ENCODE measurements around the gene MGAT5B. TPM values are rescaled to one million over a fixed set of nuclear protein-coding genes. Genes with fewer than 3 reads are reported as not detected.

The MGAT5B gene
- total RNA-seq, 1 donor from 2014 or later = 7.4 TPM

DNA sequence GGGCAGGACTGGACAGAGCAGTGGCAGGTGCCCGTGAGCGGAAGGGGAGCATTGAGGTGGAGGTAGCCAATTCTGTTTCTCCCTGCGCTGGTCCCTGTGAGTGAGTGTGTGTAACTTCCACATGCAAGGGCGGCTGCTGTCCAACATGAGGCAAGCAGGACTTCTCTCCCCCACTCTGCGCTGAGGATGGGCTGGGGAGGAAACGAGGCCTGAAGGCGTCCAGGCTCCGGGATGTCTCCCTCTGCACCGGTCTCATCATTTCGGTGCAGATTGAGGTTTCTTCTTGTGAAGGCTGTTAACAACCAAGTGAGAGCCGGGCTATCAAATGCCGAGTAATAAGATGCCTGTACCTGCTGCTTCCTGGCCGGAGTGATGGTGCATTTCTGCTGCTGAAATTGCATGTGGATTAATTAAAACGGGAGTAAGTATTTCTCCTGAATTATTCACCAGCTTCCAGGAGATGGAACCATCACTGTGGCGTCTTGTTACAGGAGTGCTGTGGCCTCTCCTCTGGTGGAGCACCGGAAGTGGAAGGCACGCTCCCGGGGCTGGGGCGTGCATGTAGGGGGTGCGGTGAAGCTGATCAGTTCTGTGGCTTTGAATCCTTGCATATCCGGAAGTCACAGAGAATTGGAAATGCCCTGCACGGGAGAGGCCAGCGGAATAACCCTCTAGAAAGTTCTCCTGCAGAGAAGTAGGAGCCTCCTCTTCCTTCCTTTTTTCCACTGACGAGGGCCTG, 41.7 kb upstream of the MGAT5B start:
- ChIA-PET CTCF (no interaction called here), POLR2A (no interaction called here)
- no peaks in the 10 kb centered on the region for H3K4me1 Mint-ChIP-seq
- DNase-seq (no peak), ATAC-seq (ENCODE audit: low read depth) (no peak)
- no peaks in the 10 kb centered on the region for H3K36me3 Mint-ChIP-seq (ENCODE audit: low read depth)
- TF ChIP-seq, protein P1, sequence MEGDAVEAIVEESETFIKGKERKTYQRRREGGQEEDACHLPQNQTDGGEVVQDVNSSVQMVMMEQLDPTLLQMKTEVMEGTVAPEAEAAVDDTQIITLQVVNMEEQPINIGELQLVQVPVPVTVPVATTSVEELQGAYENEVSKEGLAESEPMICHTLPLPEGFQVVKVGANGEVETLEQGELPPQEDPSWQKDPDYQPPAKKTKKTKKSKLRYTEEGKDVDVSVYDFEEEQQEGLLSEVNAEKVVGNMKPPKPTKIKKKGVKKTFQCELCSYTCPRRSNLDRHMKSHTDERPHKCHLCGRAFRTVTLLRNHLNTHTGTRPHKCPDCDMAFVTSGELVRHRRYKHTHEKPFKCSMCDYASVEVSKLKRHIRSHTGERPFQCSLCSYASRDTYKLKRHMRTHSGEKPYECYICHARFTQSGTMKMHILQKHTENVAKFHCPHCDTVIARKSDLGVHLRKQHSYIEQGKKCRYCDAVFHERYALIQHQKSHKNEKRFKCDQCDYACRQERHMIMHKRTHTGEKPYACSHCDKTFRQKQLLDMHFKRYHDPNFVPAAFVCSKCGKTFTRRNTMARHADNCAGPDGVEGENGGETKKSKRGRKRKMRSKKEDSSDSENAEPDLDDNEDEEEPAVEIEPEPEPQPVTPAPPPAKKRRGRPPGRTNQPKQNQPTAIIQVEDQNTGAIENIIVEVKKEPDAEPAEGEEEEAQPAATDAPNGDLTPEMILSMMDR (IDR thresholded peaks at IDR 0.05) = no peak
- intact Hi-C loops (cut with micrococcal nuclease) = no loop called here
- no peaks in the 10 kb centered on the region for H3K9me3 Mint-ChIP-seq
- H3K27me3 Mint-ChIP-seq = peaks cover 9% of the 10 kb centered on the region
- H3K4me3 Mint-ChIP-seq = no peak overlapping the region
- no peak overlapping the region for H3K27ac Mint-ChIP-seq

DNA sequence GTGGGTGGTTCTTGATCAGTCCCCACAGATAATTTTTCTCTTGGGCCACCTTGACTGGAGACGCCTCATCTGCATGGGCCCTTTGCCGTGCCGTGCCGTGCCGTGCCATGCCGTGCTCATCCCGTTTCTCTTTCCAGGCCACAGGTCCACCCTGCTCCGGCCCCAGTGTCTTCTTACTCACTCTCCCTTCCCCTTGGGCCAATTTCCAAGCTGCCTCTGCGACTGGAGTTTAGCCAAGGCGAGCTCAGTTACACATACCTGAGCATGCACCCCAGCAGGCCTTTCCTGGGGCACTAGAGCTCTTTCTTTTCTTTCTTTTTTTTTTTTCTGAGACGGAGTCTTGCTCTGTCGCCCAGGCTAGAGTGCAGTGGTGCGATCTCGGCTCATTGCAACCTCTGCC, 40.5 kb upstream of the MGAT5B start:
- H3K27me3 Mint-ChIP-seq = peaks cover 9% of the 10 kb centered on the region
- TF ChIP-seq, protein P1 (IDR thresholded peaks at IDR 0.05) = no peak
- ChIA-PET POLR2A (interaction anchor here (0.6 to 0.7 kb wide), 2 partner anchors 78 to 1869 kb away, joined by 3 read pairs; no protein-coding TSS in a partner anchor), CTCF (no interaction called here)
- ATAC-seq (ENCODE audit: low read depth) (no peak), DNase-seq (no peak)
- H3K36me3 Mint-ChIP-seq (ENCODE audit: low read depth) = no peaks in the 10 kb centered on the region
- no peaks in the 10 kb centered on the region for H3K9me3 Mint-ChIP-seq
- H3K27ac Mint-ChIP-seq = no peak overlapping the region
- intact Hi-C loops (cut with micrococcal nuclease) = no loop called here
- H3K4me1 Mint-ChIP-seq = no peaks in the 10 kb centered on the region
- H3K4me3 Mint-ChIP-seq = no peak overlapping the region

DNA sequence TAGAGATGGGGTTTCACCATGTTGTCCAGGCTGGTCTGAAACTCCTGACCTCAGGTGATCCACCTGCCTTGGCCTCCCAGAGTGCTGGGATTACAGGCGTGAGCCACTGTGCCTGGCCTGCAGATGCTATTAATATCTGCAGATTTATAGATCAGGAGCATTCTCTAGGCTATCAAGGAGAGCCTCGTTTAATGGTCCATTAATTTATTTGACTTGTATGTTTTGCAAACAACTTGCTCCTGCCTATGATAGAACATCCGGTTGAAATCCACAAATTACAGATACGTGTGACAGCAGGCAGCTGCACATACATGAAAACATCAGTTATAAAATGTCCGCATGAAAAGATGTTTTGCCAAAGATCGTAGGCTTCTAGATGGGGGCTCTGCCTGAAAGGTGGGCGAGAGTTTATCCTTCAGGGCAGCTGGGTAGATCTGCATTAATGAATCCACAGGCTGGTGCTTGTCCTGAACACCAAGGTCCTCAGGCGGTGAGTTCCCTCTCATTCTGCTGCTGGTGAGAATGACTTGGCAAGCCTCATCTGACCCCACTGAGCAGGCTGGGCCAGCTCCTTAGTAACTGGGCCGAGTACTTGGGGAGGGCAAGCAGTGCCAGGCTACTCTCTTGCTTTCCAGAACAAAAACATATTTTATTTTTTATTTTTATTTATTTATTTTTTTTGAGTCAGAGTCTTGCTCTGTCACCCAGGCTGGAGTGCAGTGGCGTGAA, 37.1 kb upstream of the MGAT5B start:
- H3K4me1 Mint-ChIP-seq = no peaks in the 10 kb centered on the region
- ChIA-PET CTCF (no interaction called here), POLR2A (no interaction called here)
- H3K36me3 Mint-ChIP-seq (ENCODE audit: low read depth) = no peaks in the 10 kb centered on the region
- H3K27me3 Mint-ChIP-seq = peaks cover 15% of the 10 kb centered on the region
- intact Hi-C loops (cut with micrococcal nuclease) = no loop called here
- no peak overlapping the region for H3K27ac Mint-ChIP-seq
- TF ChIP-seq, protein P1 (IDR thresholded peaks at IDR 0.05) = no peak
- H3K9me3 Mint-ChIP-seq = no peaks in the 10 kb centered on the region
- H3K4me3 Mint-ChIP-seq = no peak overlapping the region
- no peak for DNase-seq
- no peak for ATAC-seq (ENCODE audit: low read depth)

DNA sequence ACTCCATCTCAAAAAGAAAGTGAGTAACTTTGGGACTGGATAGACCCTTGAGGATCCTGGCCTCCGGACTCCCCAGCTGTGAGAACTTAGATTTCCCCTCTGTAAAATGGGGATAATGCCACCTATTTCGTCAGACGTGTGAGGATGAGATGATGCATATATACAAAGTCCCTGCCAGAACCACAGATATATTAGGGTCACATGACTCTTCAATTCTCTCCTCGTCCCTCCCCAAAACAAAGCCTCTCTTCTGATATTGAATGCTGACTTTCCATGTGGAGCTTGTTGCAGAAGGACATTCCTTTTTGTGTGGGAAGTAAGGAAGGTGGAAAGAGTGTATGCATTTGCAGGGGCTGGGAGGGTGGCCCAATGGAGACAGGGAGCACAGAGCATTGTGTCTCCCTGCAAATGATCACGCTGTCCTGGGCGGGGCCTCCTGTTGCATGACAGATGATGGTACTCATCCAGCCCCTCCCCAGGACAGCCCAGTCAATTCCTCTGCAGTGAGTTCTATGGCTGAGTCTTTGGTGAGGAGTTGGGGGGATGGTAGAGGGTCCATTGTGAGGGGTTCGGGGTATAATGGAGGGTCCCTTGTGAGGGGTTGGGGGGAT, 35.1 kb upstream of the MGAT5B start:
- TF ChIP-seq, protein P1 (IDR thresholded peaks at IDR 0.05) = no peak
- POLR2A ChIA-PET = no interaction called here
- Mint-ChIP-seq H3K4me3 (no peak overlapping the region), H3K36me3 (ENCODE audit: low read depth) (no peaks in the 10 kb centered on the region), H3K4me1 (no peaks in the 10 kb centered on the region), H3K9me3 (no peaks in the 10 kb centered on the region), H3K27ac (no peak overlapping the region), H3K27me3 (peaks cover 11% of the 10 kb centered on the region)
- ATAC-seq (ENCODE audit: low read depth) = no peak
- CTCF ChIA-PET = no interaction called here
- intact Hi-C loops (cut with micrococcal nuclease) = no loop called here
- no peak for DNase-seq

DNA sequence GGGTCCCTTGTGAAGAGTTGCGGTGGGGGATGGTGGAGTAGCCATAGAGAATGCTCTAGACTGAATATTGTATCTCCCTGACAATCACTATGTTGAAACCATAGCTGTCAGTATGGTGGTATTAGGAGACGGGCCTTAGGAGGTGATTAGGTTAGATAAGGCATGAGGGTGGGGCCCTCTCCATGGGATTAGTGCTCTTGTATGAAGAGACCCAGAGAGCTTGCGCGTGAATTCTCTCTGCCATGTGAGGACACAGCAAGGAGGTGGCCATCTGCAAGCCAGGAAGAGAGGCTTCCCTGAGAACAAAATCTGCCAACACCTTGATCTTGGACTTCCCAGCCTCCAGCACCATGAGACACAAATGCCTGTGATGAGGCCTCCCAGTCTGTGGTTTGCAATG, 34.5 kb upstream of the MGAT5B start:
- peaks cover 8% of the 10 kb centered on the region for H3K27me3 Mint-ChIP-seq
- TF ChIP-seq, protein P1 (IDR thresholded peaks at IDR 0.05) = no peak
- no peak for DNase-seq
- ATAC-seq (ENCODE audit: low read depth) = no peak
- no peak overlapping the region for H3K4me3 Mint-ChIP-seq
- H3K27ac Mint-ChIP-seq = no peak overlapping the region
- intact Hi-C loops (cut with micrococcal nuclease) = no loop called here
- no peaks in the 10 kb centered on the region for H3K9me3 Mint-ChIP-seq
- ChIA-PET CTCF (no interaction called here), POLR2A (no interaction called here)
- H3K4me1 Mint-ChIP-seq = no peaks in the 10 kb centered on the region
- no peaks in the 10 kb centered on the region for H3K36me3 Mint-ChIP-seq (ENCODE audit: low read depth)

Measured in activated B cell treated with CpG ODN at 0.5 μM for 24 hours (primary cell).